Mesothelial cell of epicardium (in vitro differentiated cells): ENCODE results near the gene CFHR1. TPM values are rescaled to one million over a fixed set of nuclear protein-coding genes. Genes with fewer than 3 reads are reported as not detected.
"Not testable (repeated sequence)": the region's sequence is repeated elsewhere in the genome, so short reads cannot be mapped to it uniquely, and the experiment has no call there.

Source experiments
- DNase-seq, 2 experiments: peaks; one replicate each; pipeline ENCODE4 v3.0.0; 2021; ENCODE audit warnings: low spot score in 2 of 2; ENCODE audit not compliant: unreplicated experiment in 2 of 2
- H3K27ac Mint-ChIP-seq: 2 replicates; pipeline ENCODE4 v1.8.0; 2021; ENCODE audit warnings: mixed read lengths
- H3K27me3 Mint-ChIP-seq: 2 replicates; pipeline ENCODE4 v1.8.0; 2021; ENCODE audit warnings: low read depth, mixed read lengths
- H3K36me3 Mint-ChIP-seq: 2 replicates; pipeline ENCODE4 v1.8.0; 2021; ENCODE audit warnings: mixed read lengths
- H3K4me1 Mint-ChIP-seq: 2 replicates; pipeline ENCODE4 v1.8.0; 2021; ENCODE audit warnings: mixed read lengths
- H3K4me3 Mint-ChIP-seq: 2 replicates; pipeline ENCODE4 v1.8.0; 2021; ENCODE audit warnings: mild to moderate bottlenecking, moderate library complexity, mixed read lengths
- H3K9me3 Mint-ChIP-seq: 2 replicates; pipeline ENCODE4 v1.8.0; 2021; ENCODE audit warnings: mixed read lengths
- CTCF ChIP-seq: fragments of 200-600 bp; sonication (generic); IDR thresholded peaks from one replicate; pipeline ENCODE4 v1.5.0; 2021; ENCODE audit warnings: antibody characterized with exemption; ENCODE audit not compliant: unreplicated experiment
- total RNA-seq: library from RNA; stranded (reverse); gene quantifications from 3 replicates; pipeline ENCODE4 v1.2.1, GENCODE V29; 2021

CFHR1 gene
- total RNA-seq, 1 donor from 2014 or later: not detected

- no peaks in the 10 kb centered on the region for H3K4me1 Mint-ChIP-seq
- no peak overlapping the region for H3K27ac Mint-ChIP-seq
- no peak overlapping the region for H3K4me3 Mint-ChIP-seq
- peaks cover 9% of the 10 kb centered on the region for H3K9me3 Mint-ChIP-seq
- H3K27me3 Mint-ChIP-seq: peaks cover 3% of the 10 kb centered on the region
- H3K36me3 Mint-ChIP-seq: peaks cover 3% of the 10 kb centered on the region
- TF ChIP-seq CTCF: no peak
- DNase-seq: no peak
These were observed 21.6 kb upstream of the CFHR1 start for GRCh38 chr1:196797891-196798290.

- H3K9me3 Mint-ChIP-seq, H3K4me1 Mint-ChIP-seq, H3K4me3 Mint-ChIP-seq, H3K36me3 Mint-ChIP-seq, DNase-seq, H3K27me3 Mint-ChIP-seq, H3K27ac Mint-ChIP-seq: not testable (repeated sequence)
These were observed 17.6 kb upstream of the CFHR1 start for GRCh38 chr1:196801920-196802319.

GRCh38 chr1:196808529-196809235 is 10.8 kb upstream of the CFHR1 start:
- DNase-seq: no peak
- TF ChIP-seq CTCF: no peak
- no peaks in the 10 kb centered on the region for H3K4me1 Mint-ChIP-seq
- H3K27me3 Mint-ChIP-seq: peaks cover 2% of the 10 kb centered on the region
- no peak overlapping the region for H3K27ac Mint-ChIP-seq
- no peaks in the 10 kb centered on the region for H3K9me3 Mint-ChIP-seq
- no peak overlapping the region for H3K4me3 Mint-ChIP-seq
- H3K36me3 Mint-ChIP-seq: no peaks in the 10 kb centered on the region

- not testable (repeated sequence) for H3K27ac Mint-ChIP-seq, DNase-seq, H3K9me3 Mint-ChIP-seq, H3K4me1 Mint-ChIP-seq, H3K27me3 Mint-ChIP-seq, H3K4me3 Mint-ChIP-seq, H3K36me3 Mint-ChIP-seq
These were observed 2.1 kb upstream of the CFHR1 start for GRCh38 chr1:196817442-196817841.

- not testable (repeated sequence) for H3K4me1 Mint-ChIP-seq, H3K27me3 Mint-ChIP-seq, H3K27ac Mint-ChIP-seq, H3K9me3 Mint-ChIP-seq, H3K36me3 Mint-ChIP-seq, DNase-seq, H3K4me3 Mint-ChIP-seq
- peak; percentile 28 for TF ChIP-seq CTCF
These were observed 8.3 kb downstream of the CFHR1 start for GRCh38 chr1:196827860-196828259.

GRCh38 chr1:196849613-196850492 is 30.3 kb downstream of the CFHR1 start:
- H3K27me3 Mint-ChIP-seq, H3K4me1 Mint-ChIP-seq, H3K27ac Mint-ChIP-seq, H3K36me3 Mint-ChIP-seq, H3K9me3 Mint-ChIP-seq, DNase-seq, H3K4me3 Mint-ChIP-seq: not testable (repeated sequence)

- DNase-seq: no peak
- Mint-ChIP-seq H3K4me3 (no peak overlapping the region), H3K4me1 (no peaks in the 10 kb centered on the region), H3K9me3 (no peaks in the 10 kb centered on the region), H3K27ac (no peak overlapping the region), H3K27me3 (no peaks in the 10 kb centered on the region), H3K36me3 (no peaks in the 10 kb centered on the region)
- TF ChIP-seq CTCF: no peak
These were observed 36.5 kb downstream of the CFHR1 start for GRCh38 chr1:196856053-196856452.
